Keratinocyte (primary cell): ENCODE results near the gene MON1A. TPM values are rescaled to one million over a fixed set of nuclear protein-coding genes. Genes with fewer than 3 reads are reported as not detected.
A peak's percentile ranks its signal among the peaks of the same experiment; 100 is the strongest.

Experiments used
- DNase-seq: peaks from one replicate; pipeline ENCODE4 v3.0.0-alpha.2; 2011; ENCODE audit warnings: low read depth, missing footprints, low spot score
- FAIRE-seq: peaks from 2 replicates; lab custom pipeline; 2011; peaks lifted over from hg19 to GRCh38; lab: Jason Lieb, UNC
- H2AFZ ChIP-seq: 2 replicates; pipeline ENCODE4 v1.6.0; 2012; ENCODE audit warnings: low read length, control low read depth, inconsistent platforms; ENCODE audit not compliant: control insufficient read depth
- H3K27ac ChIP-seq: 2 replicates; pipeline ENCODE4 v1.5.1; 2011; ENCODE audit warnings: low read length; ENCODE audit not compliant: control insufficient read depth, insufficient read depth
- H3K27me3 ChIP-seq: 3 replicates; pipeline ENCODE4 v1.6.0; 2011; ENCODE audit warnings: low read length; ENCODE audit not compliant: control insufficient read depth, insufficient read depth; ENCODE audit errors: extremely low read depth
- H3K36me3 ChIP-seq, 2 experiments: 2 replicates in 1 of 2; 3 replicates in 1 of 2; pipeline ENCODE4 v1.5.1; 2011; ENCODE audit warnings: low read length in 2 of 2, mild to moderate bottlenecking in 1 of 2; ENCODE audit not compliant: control insufficient read depth in 2 of 2, insufficient read depth in 2 of 2; ENCODE audit errors: extremely low read depth in 1 of 2
- H3K4me1 ChIP-seq: 3 replicates; pipeline ENCODE4 v1.5.1; 2011; ENCODE audit warnings: low read length; ENCODE audit not compliant: control insufficient read depth, insufficient read depth; ENCODE audit errors: extremely low read depth
- H3K4me2 ChIP-seq: 3 replicates; pipeline ENCODE4 v1.6.0; 2011; ENCODE audit warnings: low read depth, low read length; ENCODE audit not compliant: control insufficient read depth, insufficient read depth; ENCODE audit errors: extremely low read depth
- H3K4me3 ChIP-seq, 3 experiments: fragments of 200-600 bp in 1 of 3; sonication (generic) in 1 of 3; 2 replicates in 2 of 3; 3 replicates in 1 of 3; pipeline ENCODE4 v1.5.1; 2011 to 2016; ENCODE audit warnings: low read length in 3 of 3, mild to moderate bottlenecking in 3 of 3, control low read depth in 2 of 3, inconsistent platforms in 1 of 3, low read depth in 1 of 3, mixed read lengths in 1 of 3, mixed run types in 1 of 3, moderate library complexity in 1 of 3; ENCODE audit not compliant: control insufficient read depth in 2 of 3, insufficient read depth in 2 of 3; ENCODE audit errors: extremely low read depth in 1 of 3
- H3K79me2 ChIP-seq: 2 replicates; pipeline ENCODE4 v1.6.0; 2012; ENCODE audit warnings: low read length; ENCODE audit not compliant: control insufficient read depth, insufficient read depth
- H3K9ac ChIP-seq: 3 replicates; pipeline ENCODE4 v1.6.0; 2011; ENCODE audit warnings: low read length; ENCODE audit not compliant: control insufficient read depth, insufficient read depth; ENCODE audit errors: extremely low read depth
- H3K9me1 ChIP-seq: 3 replicates; pipeline ENCODE4 v1.6.0; 2011; ENCODE audit warnings: low read length; ENCODE audit not compliant: control insufficient read depth, insufficient read depth; ENCODE audit errors: extremely low read depth
- H3K9me3 ChIP-seq: 2 replicates; pipeline ENCODE4 v1.5.1; 2012; ENCODE audit warnings: low read depth, low read length; ENCODE audit not compliant: control insufficient read depth
- H4K20me1 ChIP-seq: 3 replicates; pipeline ENCODE4 v1.6.0; 2011; ENCODE audit warnings: low read length; ENCODE audit not compliant: control insufficient read depth, insufficient read depth; ENCODE audit errors: extremely low read depth
- CTCF ChIP-seq, 3 experiments: IDR thresholded peaks in 1 of 3; conservative IDR thresholded peaks in 1 of 3; optimal IDR thresholded peaks in 1 of 3; 2 replicates in 2 of 3; 3 replicates in 1 of 3; pipeline versions ENCODE3 to v1.5.1; 2011; ENCODE audit warnings: low read length in 3 of 3, mild to moderate bottlenecking in 3 of 3, moderate library complexity in 2 of 3, control low read depth in 1 of 3, inconsistent platforms in 1 of 3; ENCODE audit not compliant: insufficient read depth in 2 of 3; ENCODE audit errors: extremely low read depth in 1 of 3
- EZH2 ChIP-seq: IDR thresholded peaks from one replicate; pipeline ENCODE4 v1.6.1; 2012; ENCODE audit warnings: inconsistent platforms, mild to moderate bottlenecking, low read length, moderate library complexity
- dilution Hi-C: fragments of 300-500 bp; cut with MboI; formaldehyde crosslinking; loops from one replicate; pipeline ENCODE4 v1.7.0; 2020; ENCODE audit warnings: low sequenced_read_pairs; ENCODE audit not compliant: extremely low pct_ligation_motif_present
- polyA plus RNA-seq, 5 experiments: library from polyadenylated mRNA; depleted of rRNA in 3 of 5; stranded (reverse) in 3 of 5; stranded (forward) in 1 of 5; unstranded in 1 of 5; fragments of >200 nt; gene quantifications; 1 replicate in 1 of 5; 2 replicates in 3 of 5; 3 replicates in 1 of 5; pipeline versions ENCODE4 v1.2.1 to v1.2.3, GENCODE V29; 2011 to 2012; ENCODE audit warnings: missing spikeins in 2 of 5, low read depth in 1 of 5, low replicate concordance in 1 of 5

The MON1A gene
- polyA plus RNA-seq, 1 donor (not counting 4 experiments of a cell fraction or from before 2014, with no cell fraction given) = 10.7 TPM

GRCh38 chr3:49928481-49929017 lies 1.1 kb downstream of the MON1A start:
- no peak overlapping the region for H2AFZ ChIP-seq
- no peak overlapping the region for H3K9ac ChIP-seq

GRCh38 chr3:49927798-49928197 lies 1.8 kb downstream of the MON1A start:
- H3K9ac ChIP-seq = no peak overlapping the region
- H3K9me3 ChIP-seq = no peaks in the 10 kb centered on the region
- FAIRE-seq (no peak), DNase-seq (no peak)
- H3K27ac ChIP-seq = no peak overlapping the region
- dilution Hi-C loops = no loop called here
- H3K4me3 ChIP-seq = no peak overlapping the region
- peaks cover 0 to 4% of the 10 kb centered on the region in 2 experiments for H3K36me3 ChIP-seq
- peaks cover 3% of the 10 kb centered on the region for H3K9me1 ChIP-seq
- peaks cover 26% of the 10 kb centered on the region for H3K4me1 ChIP-seq
- H4K20me1 ChIP-seq = no peaks in the 10 kb centered on the region
- TF ChIP-seq CTCF (optimal IDR thresholded peaks at IDR 0.05 in 1 of 3, IDR thresholded peaks at IDR 0.05 in 1 of 3, conservative IDR thresholded peaks at IDR 0.05 in 1 of 3; ENCODE audit: extremely low read depth in 1 of 3, insufficient read depth in 2 of 3, low read length in 3 of 3) (no peak), EZH2 (no peak)
- no peak overlapping the region for H2AFZ ChIP-seq
- H3K4me2 ChIP-seq = no peak overlapping the region
- H3K27me3 ChIP-seq = no peaks in the 10 kb centered on the region
- peaks cover 21% of the 10 kb centered on the region for H3K79me2 ChIP-seq

More at GRCh38 chr3:49928481-49929017, 1.1 kb downstream of the MON1A start:
- Histone ChIP-seq H3K9me1 (peaks cover 3% of the 10 kb centered on the region), H3K4me1 (peaks cover 26% of the 10 kb centered on the region), H4K20me1 (no peaks in the 10 kb centered on the region), H3K27ac (no peak overlapping the region), H3K27me3 (no peaks in the 10 kb centered on the region), H3K4me3 (peak overlapping the region in 2 of 3 experiments; percentile 34 to 95), H3K36me3 (peaks cover 0 to 4% of the 10 kb centered on the region in 2 experiments), H3K4me2 (peak overlapping the region; percentile 66), H3K79me2 (peaks cover 21% of the 10 kb centered on the region), H3K9me3 (no peaks in the 10 kb centered on the region)
- DNase-seq (no peak), FAIRE-seq (no peak)
- dilution Hi-C loops = no loop called here
- TF ChIP-seq CTCF (optimal IDR thresholded peaks at IDR 0.05 in 1 of 3, IDR thresholded peaks at IDR 0.05 in 1 of 3, conservative IDR thresholded peaks at IDR 0.05 in 1 of 3; ENCODE audit: extremely low read depth in 1 of 3, insufficient read depth in 2 of 3, low read length in 3 of 3) (no peak), EZH2 (no peak)
